OCI-LY7 (cell line): ENCODE measurements around the gene TMEM130. TPM values are rescaled to one million over a fixed set of nuclear protein-coding genes. Genes with fewer than 3 reads are reported as not detected.

ENCODE experiments used
- BruUV-seq: library from RNA; stranded (reverse); fragments of 400-500 nt; replicated peaks from 2 replicates; lab custom pipeline; 2021; lab: Mats Ljungman, UMichigan
- CTCF ChIA-PET: fragments of 300-600 bp; sonication (Branson Sonifier 250); formaldehyde crosslinking; loops from one replicate; lab custom pipeline; 2022; ENCODE audit warnings: antibody characterized with exemption; ENCODE audit not compliant: unreplicated experiment; lab: Charles Lee
- POLR2A ChIA-PET: fragments of 300-600 bp; sonication (Branson Sonifier 250); formaldehyde crosslinking; loops from one replicate; lab custom pipeline; 2022; ENCODE audit warnings: antibody characterized with exemption; lab: Charles Lee
- DNase-seq: peaks from one replicate; pipeline ENCODE4 v3.0.0-alpha.2; 2015; ENCODE audit warnings: low spot score
- H2AFZ ChIP-seq: fragments of 200-600 bp; sonication (generic), shearing (Covaris generic); 2 replicates; pipeline ENCODE4 v1.6.1; 2014; ENCODE audit warnings: mild to moderate bottlenecking, antibody characterized with exemption, low read length, moderate library complexity
- H3K27ac ChIP-seq: fragments of 200-600 bp; sonication (generic); 2 replicates; pipeline ENCODE4 v1.5.1; 2014; ENCODE audit warnings: mixed run types, low read depth, mild to moderate bottlenecking, moderate library complexity, low read length, inconsistent platforms; ENCODE audit not compliant: poor library complexity, severe bottlenecking
- H3K36me3 ChIP-seq: fragments of 200-600 bp; sonication (generic); 2 replicates; pipeline ENCODE4 v1.6.1; 2014; ENCODE audit warnings: mild to moderate bottlenecking, antibody characterized with exemption, low read length, moderate library complexity, mixed read lengths; ENCODE audit not compliant: insufficient read depth
- H3K4me1 ChIP-seq: fragments of 200-600 bp; sonication (generic); 2 replicates; pipeline ENCODE4 v1.5.1; 2014; ENCODE audit warnings: mild to moderate bottlenecking, low read length; ENCODE audit not compliant: insufficient read depth, poor library complexity, severe bottlenecking
- H3K4me2 ChIP-seq: fragments of 200-600 bp; sonication (generic); 2 replicates; pipeline ENCODE4 v1.6.1; 2014; ENCODE audit warnings: mild to moderate bottlenecking, low read length
- H3K4me3 ChIP-seq: fragments of 200-600 bp; sonication (generic); 2 replicates; pipeline ENCODE4 v1.5.1; 2014; ENCODE audit warnings: mild to moderate bottlenecking, low read depth, low read length; ENCODE audit not compliant: poor library complexity, severe bottlenecking
- H3K79me2 ChIP-seq: fragments of 200-600 bp; sonication (generic); 2 replicates; pipeline ENCODE4 v1.6.1; 2016; ENCODE audit warnings: low read depth, mild to moderate bottlenecking, low read length, moderate library complexity, mixed read lengths; ENCODE audit not compliant: insufficient read depth
- H3K9me2 ChIP-seq: fragments of 200-600 bp; sonication (generic); 2 replicates; pipeline ENCODE4 v1.6.1; 2016; ENCODE audit warnings: mild to moderate bottlenecking, low read length, mixed read lengths; ENCODE audit not compliant: insufficient read depth
- H3K9me3 ChIP-seq: fragments of 200-600 bp; sonication (generic); 2 replicates; pipeline ENCODE4 v1.6.1; 2014; ENCODE audit warnings: mild to moderate bottlenecking, mixed run types, low read length, mixed read lengths
- H4K20me1 ChIP-seq: fragments of 200-600 bp; sonication (generic); 2 replicates; pipeline ENCODE4 v1.6.1; 2014; ENCODE audit warnings: mild to moderate bottlenecking, antibody characterized with exemption, low read length, moderate library complexity, mixed read lengths; ENCODE audit not compliant: insufficient read depth
- CTCF ChIP-seq: fragments of 200-600 bp; sonication (generic); conservative IDR thresholded peaks from 2 replicates; pipeline ENCODE4 v1.5.1; 2014; ENCODE audit warnings: mild to moderate bottlenecking, antibody characterized with exemption, low read length, moderate library complexity, mixed read lengths
- EZH2phosphoT487 ChIP-seq: fragments of 200-600 bp; sonication (generic); IDR thresholded peaks from 2 replicates; pipeline ENCODE4 v1.6.1; 2018; ENCODE audit warnings: low read depth, borderline replicate concordance, mild to moderate bottlenecking, mixed run types, antibody characterized with exemption, low read length, moderate library complexity, mixed read lengths
- intact Hi-C: fragments of 100-400 bp; cut with micrococcal nuclease; formaldehyde crosslinking; loops from one replicate; pipeline ENCODE4 v1.10.0; 2022; ENCODE audit not compliant: unreplicated experiment
- total RNA-seq, 2 experiments: library from RNA; depleted of rRNA in 1 of 2; stranded (reverse); fragments of >200 nt in 1 of 2; shearing (Covaris generic) in 1 of 2; gene quantifications; 2 replicates each; pipeline ENCODE4 v1.2.3, GENCODE V29; 2014 to 2022

Gene TMEM130
- total RNA-seq, 2 experiments from 2014 or later: 0.22 to 0.57 TPM

GRCh38 chr7:98913612-98914011, 43.8 kb upstream of the TMEM130 start:
- Histone ChIP-seq H3K4me3 (no peak overlapping the region), H3K4me1 (no peaks in the 10 kb centered on the region), H3K4me2 (no peak overlapping the region), H3K36me3 (peaks cover 96% of the 10 kb centered on the region), H3K9me2 (no peaks in the 10 kb centered on the region), H4K20me1 (no peaks in the 10 kb centered on the region), H2AFZ (no peak overlapping the region), H3K79me2 (no peaks in the 10 kb centered on the region), H3K27ac (no peak overlapping the region), H3K9me3 (no peaks in the 10 kb centered on the region)
- CTCF ChIA-PET: no interaction called here
- TF ChIP-seq EZH2phosphoT487 (no peak), CTCF (peak; percentile 44; the same call in 1 of the 2 replicates)
- no peak for DNase-seq
- POLR2A ChIA-PET: interaction anchor here (0.5 kb wide), 1 partner anchor 34 kb away, joined by 4 read pairs; no protein-coding TSS in a partner anchor
- intact Hi-C loops: no loop called here
- BruUV-seq: no TSS peak

DNA sequence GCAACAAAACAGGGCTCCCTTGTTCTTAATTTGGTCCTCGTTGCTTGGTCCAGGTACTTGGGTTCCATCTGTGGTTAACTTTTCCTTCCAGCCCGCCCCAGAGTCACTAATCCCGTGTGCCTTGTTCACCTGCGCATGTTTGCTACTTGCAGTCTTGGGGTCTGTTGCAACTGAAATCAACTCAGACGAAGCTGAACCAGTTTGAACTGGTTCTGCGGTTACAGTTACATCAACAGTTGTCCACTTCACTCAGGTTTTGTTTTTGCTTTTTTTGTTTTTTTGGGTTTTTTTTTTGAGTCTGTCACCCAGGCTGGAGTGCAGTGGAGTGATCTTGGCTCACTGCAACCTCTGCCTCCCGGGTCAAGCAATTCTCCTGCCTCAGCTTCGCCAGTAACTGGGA, 43.2 kb upstream of the TMEM130 start:
- Histone ChIP-seq H4K20me1 (no peaks in the 10 kb centered on the region), H3K79me2 (no peaks in the 10 kb centered on the region), H3K9me3 (no peaks in the 10 kb centered on the region), H3K36me3 (peaks cover 96% of the 10 kb centered on the region), H2AFZ (no peak overlapping the region), H3K4me1 (no peaks in the 10 kb centered on the region), H3K27ac (no peak overlapping the region), H3K4me3 (no peak overlapping the region), H3K4me2 (no peak overlapping the region), H3K9me2 (no peaks in the 10 kb centered on the region)
- ChIA-PET POLR2A (interaction anchor here (1.0 kb wide), 1 partner anchor 49 kb away, joined by 4 read pairs; no protein-coding TSS in a partner anchor), CTCF (no interaction called here)
- intact Hi-C loops: no loop called here
- DNase-seq: no peak
- TF ChIP-seq CTCF: no peak
- TF ChIP-seq EZH2phosphoT487: no peak
- BruUV-seq: no TSS peak

GRCh38 chr7:98911916-98912315, 42.1 kb upstream of the TMEM130 start:
- no peaks in the 10 kb centered on the region for H4K20me1 ChIP-seq
- intact Hi-C loops: no loop called here
- DNase-seq: no peak
- no peaks in the 10 kb centered on the region for H3K9me3 ChIP-seq
- TF ChIP-seq CTCF (no peak), EZH2phosphoT487 (no peak)
- no peak overlapping the region for H3K4me2 ChIP-seq
- no peak overlapping the region for H3K27ac ChIP-seq
- H2AFZ ChIP-seq: no peak overlapping the region
- no TSS peak for BruUV-seq
- H3K36me3 ChIP-seq: peaks cover 97% of the 10 kb centered on the region
- ChIA-PET CTCF (no interaction called here), POLR2A (interaction anchor here (1.3 kb wide), 1 partner anchor 24 kb away, joined by 5 read pairs; no protein-coding TSS in a partner anchor)
- no peaks in the 10 kb centered on the region for H3K79me2 ChIP-seq
- no peak overlapping the region for H3K4me3 ChIP-seq
- no peaks in the 10 kb centered on the region for H3K9me2 ChIP-seq
- H3K4me1 ChIP-seq: no peaks in the 10 kb centered on the region
